KMS-11 (cell line): ENCODE measurements around the gene RDM1.

Experiments
- H2AFZ ChIP-seq: fragments of 200-600 bp; sonication (generic); 2 replicates; pipeline ENCODE4 v1.6.1; 2016; ENCODE audit warnings: antibody characterized with exemption, mixed run types, low read depth
- H3K27ac ChIP-seq: fragments of 200-600 bp; sonication (generic); 2 replicates; pipeline ENCODE4 v1.6.1; 2016; ENCODE audit warnings: mild to moderate bottlenecking, mixed run types
- H3K27me3 ChIP-seq: fragments of 200-600 bp; sonication (generic); 2 replicates; pipeline ENCODE4 v1.6.1; 2017; ENCODE audit warnings: mild to moderate bottlenecking, low read depth, mixed run types, moderate library complexity; ENCODE audit not compliant: insufficient read depth
- H3K36me3 ChIP-seq: fragments of 200-600 bp; sonication (generic); 2 replicates; pipeline ENCODE4 v1.6.1; 2017; ENCODE audit warnings: mild to moderate bottlenecking, mixed run types; ENCODE audit not compliant: insufficient read depth
- H3K4me1 ChIP-seq: fragments of 200-600 bp; sonication (generic); 2 replicates; pipeline ENCODE4 v1.6.1; 2016; ENCODE audit warnings: mild to moderate bottlenecking, low read depth, mixed run types; ENCODE audit not compliant: poor library complexity, severe bottlenecking
- H3K4me2 ChIP-seq: fragments of 200-600 bp; sonication (generic); 2 replicates; pipeline ENCODE4 v1.7.0; 2016; ENCODE audit warnings: mild to moderate bottlenecking, mixed run types
- H3K4me3 ChIP-seq: fragments of 200-600 bp; sonication (generic); IDR thresholded peaks from 2 replicates; pipeline ENCODE4 v1.6.1; 2017; ENCODE audit warnings: low read depth, low read length, mixed read lengths; ENCODE audit not compliant: insufficient read depth
- H3K79me2 ChIP-seq: fragments of 200-600 bp; sonication (generic); 2 replicates; pipeline ENCODE4 v1.6.1; 2016; ENCODE audit warnings: low read depth, mixed run types; ENCODE audit not compliant: insufficient read depth
- H3K9ac ChIP-seq: fragments of 200-600 bp; sonication (generic); 2 replicates; pipeline ENCODE4 v1.6.1; 2016; ENCODE audit warnings: mild to moderate bottlenecking, mixed run types
- H4K20me1 ChIP-seq: fragments of 200-600 bp; sonication (generic); 2 replicates; pipeline ENCODE4 v1.6.1; 2016; ENCODE audit warnings: mild to moderate bottlenecking, mixed run types; ENCODE audit not compliant: insufficient read depth
- TF ChIP-seq, protein P1 (sequence below): fragments of 200-600 bp; sonication (generic); conservative IDR thresholded peaks from 2 replicates; pipeline ENCODE4 v1.6.1; 2017; ENCODE audit warnings: low read depth, mild to moderate bottlenecking, antibody characterized with exemption, low read length, moderate library complexity, mixed read lengths

Gene RDM1

GRCh38 chr17:35877345-35878029 is 53.1 kb downstream of the RDM1 start:
- Histone ChIP-seq H3K36me3 (no peaks in the 10 kb centered on the region), H2AFZ (no peak overlapping the region), H3K9ac (no peak overlapping the region), H3K27me3 (no peaks in the 10 kb centered on the region), H3K4me2 (no peak overlapping the region), H3K4me1 (peaks cover 20% of the 10 kb centered on the region), H3K79me2 (no peaks in the 10 kb centered on the region), H4K20me1 (no peaks in the 10 kb centered on the region), H3K4me3 (no peak overlapping the region), H3K27ac (no peak overlapping the region)
- TF ChIP-seq, protein P1, sequence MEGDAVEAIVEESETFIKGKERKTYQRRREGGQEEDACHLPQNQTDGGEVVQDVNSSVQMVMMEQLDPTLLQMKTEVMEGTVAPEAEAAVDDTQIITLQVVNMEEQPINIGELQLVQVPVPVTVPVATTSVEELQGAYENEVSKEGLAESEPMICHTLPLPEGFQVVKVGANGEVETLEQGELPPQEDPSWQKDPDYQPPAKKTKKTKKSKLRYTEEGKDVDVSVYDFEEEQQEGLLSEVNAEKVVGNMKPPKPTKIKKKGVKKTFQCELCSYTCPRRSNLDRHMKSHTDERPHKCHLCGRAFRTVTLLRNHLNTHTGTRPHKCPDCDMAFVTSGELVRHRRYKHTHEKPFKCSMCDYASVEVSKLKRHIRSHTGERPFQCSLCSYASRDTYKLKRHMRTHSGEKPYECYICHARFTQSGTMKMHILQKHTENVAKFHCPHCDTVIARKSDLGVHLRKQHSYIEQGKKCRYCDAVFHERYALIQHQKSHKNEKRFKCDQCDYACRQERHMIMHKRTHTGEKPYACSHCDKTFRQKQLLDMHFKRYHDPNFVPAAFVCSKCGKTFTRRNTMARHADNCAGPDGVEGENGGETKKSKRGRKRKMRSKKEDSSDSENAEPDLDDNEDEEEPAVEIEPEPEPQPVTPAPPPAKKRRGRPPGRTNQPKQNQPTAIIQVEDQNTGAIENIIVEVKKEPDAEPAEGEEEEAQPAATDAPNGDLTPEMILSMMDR, result no peak

DNA sequence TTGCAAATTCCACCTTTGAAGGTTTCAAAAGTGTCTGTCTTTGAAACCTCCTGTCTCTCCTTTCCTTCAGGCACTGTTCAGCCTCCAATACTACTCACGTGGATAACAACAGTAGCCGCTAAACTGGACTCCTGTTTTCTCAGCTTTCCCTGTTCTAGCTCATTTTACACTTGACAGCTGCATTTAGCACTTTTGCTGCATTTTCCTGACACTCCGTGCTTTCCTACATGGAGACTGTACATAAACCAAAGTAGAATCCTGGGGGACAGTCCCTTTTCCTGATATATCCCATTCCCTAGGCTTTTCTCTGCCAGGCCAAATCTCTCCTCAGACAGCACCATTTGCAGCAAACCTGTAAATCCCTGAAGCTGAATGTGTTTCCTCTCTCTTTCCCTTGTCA is 54.0 kb downstream of the RDM1 start:
- no peak overlapping the region for H3K4me2 ChIP-seq
- no peak overlapping the region for H2AFZ ChIP-seq
- H3K79me2 ChIP-seq, result no peaks in the 10 kb centered on the region
- H3K27ac ChIP-seq, result no peak overlapping the region
- H3K36me3 ChIP-seq, result no peaks in the 10 kb centered on the region
- H3K4me3 ChIP-seq, result no peak overlapping the region
- TF ChIP-seq, protein P1, result no peak
- H3K9ac ChIP-seq, result no peak overlapping the region
- no peaks in the 10 kb centered on the region for H3K27me3 ChIP-seq
- peaks cover 20% of the 10 kb centered on the region for H3K4me1 ChIP-seq
- H4K20me1 ChIP-seq, result no peaks in the 10 kb centered on the region

- Histone ChIP-seq H4K20me1 (no peaks in the 10 kb centered on the region), H3K4me1 (peaks cover 13% of the 10 kb centered on the region), H3K4me3 (no peak overlapping the region), H3K27ac (no peak overlapping the region), H3K27me3 (no peaks in the 10 kb centered on the region), H2AFZ (no peak overlapping the region), H3K9ac (no peak overlapping the region), H3K4me2 (no peak overlapping the region), H3K79me2 (no peaks in the 10 kb centered on the region), H3K36me3 (no peaks in the 10 kb centered on the region)
- TF ChIP-seq, protein P1, result no peak
Measured at GRCh38 chr17:35875800-35876139, 54.8 kb downstream of the RDM1 start.

GRCh38 chr17:35875072-35875799 is 55.3 kb downstream of the RDM1 start:
- Histone ChIP-seq H3K27ac (no peak overlapping the region), H3K27me3 (no peaks in the 10 kb centered on the region), H3K4me3 (no peak overlapping the region), H3K4me2 (no peak overlapping the region), H2AFZ (no peak overlapping the region), H4K20me1 (no peaks in the 10 kb centered on the region), H3K4me1 (peaks cover 8% of the 10 kb centered on the region), H3K9ac (no peak overlapping the region), H3K79me2 (no peaks in the 10 kb centered on the region), H3K36me3 (no peaks in the 10 kb centered on the region)
- TF ChIP-seq, protein P1, result no peak
